Melanocyte of skin (primary cell): ENCODE data around the gene LIPJ. TPM values are rescaled to one million over a fixed set of nuclear protein-coding genes. Genes with fewer than 3 reads are reported as not detected.

ENCODE experiments used
- small RNA-seq, 2 donors: library from RNA; depleted of rRNA; stranded (forward); fragments of <200 nt; gene quantifications; one replicate each; pipeline ENCODE3, GENCODE V24; 2012
- total RNA-seq, 2 donors: library from RNA; depleted of rRNA; stranded (reverse); fragments of >200 nt; gene quantifications; 2 replicates each; pipeline ENCODE4 v1.2.3, GENCODE V29; 2012

The LIPJ gene, protein sequence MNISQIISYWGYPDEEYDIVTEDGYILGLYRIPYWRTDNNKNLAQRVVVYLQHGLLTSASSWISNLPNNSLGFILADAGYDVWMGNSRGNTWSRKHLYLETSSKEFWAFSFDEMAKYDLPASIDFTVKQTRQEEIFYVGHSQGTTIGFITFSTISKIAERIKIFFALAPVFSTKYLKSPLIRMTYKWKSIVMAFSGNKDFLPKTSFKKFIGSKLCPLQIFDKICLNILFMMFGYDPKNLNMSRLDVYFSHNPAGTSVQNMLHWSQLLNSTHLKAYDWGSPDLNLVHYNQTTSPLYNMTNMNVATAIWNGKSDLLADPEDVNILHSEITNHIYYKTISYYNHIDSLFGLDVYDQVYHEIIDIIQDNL
- under 1 TPM in 1 of 2 donors, not detected in 1; under 0.01 TPM for total RNA-seq

DNA sequence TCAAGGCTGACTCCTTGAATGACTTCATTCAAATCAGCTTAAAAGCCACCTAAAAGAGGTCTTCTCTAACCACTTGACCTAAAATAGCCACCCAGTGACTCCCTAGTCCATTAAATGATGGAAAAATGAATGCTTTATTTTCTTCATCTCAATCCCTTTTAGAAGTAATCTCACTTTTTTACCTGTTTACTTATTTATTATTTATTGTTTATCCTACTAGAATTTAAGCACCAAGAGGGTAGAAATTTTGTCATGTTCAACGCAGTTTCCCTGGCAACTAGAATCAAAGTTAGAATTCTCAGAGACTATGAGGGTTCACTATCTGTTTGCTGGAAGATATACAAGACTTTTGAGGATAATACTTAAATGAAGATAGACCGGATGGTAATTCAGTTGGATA is at the start of gene LIPJ:
Gene LIPJ (plus strand): TSS at position 301 of the 400 bp plus-strand sequence. CDS start 3,926 bp downstream, outside the sequence.

DNA sequence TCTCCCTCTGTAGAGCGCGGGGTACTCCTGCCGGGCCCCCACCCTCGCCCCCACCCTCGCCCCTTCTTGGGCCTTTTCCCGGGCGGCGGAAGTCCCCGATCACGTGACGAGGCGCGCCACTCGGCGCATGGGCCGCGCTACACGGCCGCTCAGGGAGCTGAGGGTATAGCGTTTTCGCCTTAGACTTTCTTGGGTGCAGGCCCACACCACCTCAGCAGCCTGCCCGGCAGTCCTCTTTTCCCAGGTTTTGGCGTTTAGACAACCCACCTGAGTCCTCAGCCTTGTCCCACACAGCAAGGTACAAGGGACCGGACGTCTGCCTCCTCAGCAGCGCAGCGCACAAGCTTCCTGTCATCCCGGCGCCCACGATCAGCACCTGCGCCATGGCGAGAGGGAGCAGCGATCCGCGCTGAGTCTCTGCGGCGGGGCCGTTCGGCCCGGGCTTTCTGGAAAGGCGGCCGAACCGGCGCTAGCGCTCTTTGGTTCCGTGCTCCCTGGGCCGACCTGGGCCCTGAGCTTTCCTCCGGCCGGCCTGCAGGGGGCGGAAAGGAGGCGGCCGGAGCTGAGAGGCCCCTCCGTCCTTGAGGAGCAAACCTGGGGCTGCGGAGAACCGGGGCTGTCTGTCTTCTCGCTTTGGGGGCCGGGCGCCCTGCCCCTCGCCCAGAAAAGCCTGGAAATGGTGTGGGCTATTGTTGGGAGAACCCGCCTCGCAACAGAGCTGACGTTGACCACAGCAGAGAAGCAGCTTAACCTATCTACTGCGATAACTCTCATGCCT is 3.6 kb upstream of the LIPJ start, which contains the start of gene RNLS:
Gene RNLS (minus strand): TSS at position 513 of the 778 bp plus-strand sequence.

Small RNA genes within 50 kb of the gene (small RNA-seq; reads per million reads assigned to genes)
- gene RF00019 = 0 reads per million in 2 donors

Other genes with a start within 250 kb of the LIPJ start
- 10 to 100 TPM in 1 of 2 donors, 1 to 10 TPM in 1; 5.7 to 13.1 TPM for gene RNLS, start 3.4 kb upstream of the LIPJ start, total RNA-seq
- not detected for gene LIPF, start 77.7 kb downstream of the LIPJ start, total RNA-seq
- gene LIPK, start 119.5 kb downstream of the LIPJ start, total RNA-seq = not detected
- not detected for gene LIPN, start 173.3 kb downstream of the LIPJ start, total RNA-seq
- gene LIPM, start 216.0 kb downstream of the LIPJ start, total RNA-seq = not detected